NCI-H510A treated with DMSO at 0.1 percent for 48 hours (cell line): Measurements from ENCODE around the gene MSANTD1.
A peak's percentile ranks its signal among the peaks of the same experiment; 100 is the strongest.
"Not testable (repeated sequence)": the region's sequence is repeated elsewhere in the genome, so short reads cannot be mapped to it uniquely, and the experiment has no call there.

ENCODE experiments used
- DNase-seq: peaks from one replicate; lab custom pipeline; 2025; lab: John Stamatoyannopoulos, UW

MSANTD1 gene

DNA sequence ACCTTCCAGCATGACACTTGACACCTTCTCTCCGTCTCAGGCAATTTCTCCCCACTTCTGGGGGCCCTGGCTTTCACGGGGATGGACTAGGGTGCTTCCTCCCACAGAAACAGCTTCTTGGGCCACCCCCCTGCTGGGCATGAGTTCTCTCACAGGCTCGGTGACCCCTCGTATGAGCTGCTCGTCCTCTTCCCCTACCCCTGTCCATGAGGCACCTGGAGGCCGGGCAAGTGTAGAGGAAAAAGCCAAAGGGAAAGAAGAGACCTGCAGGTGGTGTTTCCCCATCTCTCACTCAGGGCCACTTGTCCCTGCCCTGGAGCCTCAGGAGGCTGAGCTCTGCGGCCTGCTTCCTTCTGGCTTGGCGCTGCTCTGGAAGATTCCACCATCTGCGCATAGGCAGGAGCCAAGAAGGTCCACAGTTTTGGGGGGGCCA, 41.9 kb downstream of the MSANTD1 start:
- no peak for DNase-seq

DNA sequence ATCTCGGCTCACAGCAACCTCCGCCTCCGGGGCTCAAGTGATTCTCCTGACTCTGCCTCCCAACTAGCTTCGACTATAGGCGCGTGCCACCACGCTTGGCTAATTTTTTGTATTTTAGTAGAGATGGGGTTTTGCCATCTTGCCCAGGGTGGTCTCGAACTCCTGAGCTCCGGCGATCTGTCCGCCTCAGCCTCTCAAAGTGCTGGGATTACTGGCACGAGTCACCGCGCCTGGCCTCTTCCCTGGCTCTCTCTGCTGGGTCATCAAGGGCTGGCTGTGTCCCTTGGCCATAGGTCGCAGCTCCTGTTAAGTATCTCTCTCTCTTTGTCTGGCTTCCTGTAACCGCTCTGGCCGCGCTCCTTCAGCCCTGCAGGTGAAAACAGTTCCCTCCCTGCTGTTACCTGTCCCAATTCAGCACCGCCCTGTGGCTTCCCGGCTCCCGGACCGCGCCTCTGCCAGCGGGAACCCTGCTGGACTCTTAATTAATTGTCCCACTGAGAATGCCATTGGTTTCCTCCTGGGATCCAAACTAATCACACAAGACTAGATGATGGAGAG, 42.5 kb downstream of the MSANTD1 start:
- no peak for DNase-seq

DNA sequence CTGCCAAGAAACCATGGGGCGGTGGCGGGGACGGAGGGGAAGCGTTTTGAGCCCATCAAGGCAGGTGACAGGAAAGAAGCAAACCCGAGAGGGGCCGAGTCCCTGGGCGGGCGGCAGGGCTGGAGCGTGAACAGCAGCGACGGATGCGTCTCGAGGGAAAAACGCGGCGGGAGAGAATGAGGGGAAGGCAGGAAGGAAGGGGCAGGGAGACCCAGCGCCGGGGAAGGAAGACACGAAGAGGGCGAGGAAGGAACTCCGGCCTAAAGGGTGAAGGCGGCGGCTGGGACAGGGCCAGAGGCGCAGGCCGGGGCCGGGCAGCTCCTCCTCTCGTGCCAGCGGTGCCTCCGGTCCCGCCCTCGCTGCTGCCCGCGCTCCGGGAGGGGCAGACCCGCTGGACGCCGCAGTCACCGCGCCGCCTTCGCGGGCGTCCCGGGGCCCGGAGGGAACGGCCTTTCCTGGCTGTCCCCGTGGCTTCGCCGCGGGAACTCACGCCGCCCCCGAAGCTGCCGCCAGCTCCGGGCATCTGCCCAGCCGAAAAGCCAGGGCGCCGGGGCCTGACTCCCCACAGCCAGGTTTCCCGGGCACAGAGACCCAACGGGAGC, 43.1 kb downstream of the MSANTD1 start:
- DNase-seq = no peak

DNA sequence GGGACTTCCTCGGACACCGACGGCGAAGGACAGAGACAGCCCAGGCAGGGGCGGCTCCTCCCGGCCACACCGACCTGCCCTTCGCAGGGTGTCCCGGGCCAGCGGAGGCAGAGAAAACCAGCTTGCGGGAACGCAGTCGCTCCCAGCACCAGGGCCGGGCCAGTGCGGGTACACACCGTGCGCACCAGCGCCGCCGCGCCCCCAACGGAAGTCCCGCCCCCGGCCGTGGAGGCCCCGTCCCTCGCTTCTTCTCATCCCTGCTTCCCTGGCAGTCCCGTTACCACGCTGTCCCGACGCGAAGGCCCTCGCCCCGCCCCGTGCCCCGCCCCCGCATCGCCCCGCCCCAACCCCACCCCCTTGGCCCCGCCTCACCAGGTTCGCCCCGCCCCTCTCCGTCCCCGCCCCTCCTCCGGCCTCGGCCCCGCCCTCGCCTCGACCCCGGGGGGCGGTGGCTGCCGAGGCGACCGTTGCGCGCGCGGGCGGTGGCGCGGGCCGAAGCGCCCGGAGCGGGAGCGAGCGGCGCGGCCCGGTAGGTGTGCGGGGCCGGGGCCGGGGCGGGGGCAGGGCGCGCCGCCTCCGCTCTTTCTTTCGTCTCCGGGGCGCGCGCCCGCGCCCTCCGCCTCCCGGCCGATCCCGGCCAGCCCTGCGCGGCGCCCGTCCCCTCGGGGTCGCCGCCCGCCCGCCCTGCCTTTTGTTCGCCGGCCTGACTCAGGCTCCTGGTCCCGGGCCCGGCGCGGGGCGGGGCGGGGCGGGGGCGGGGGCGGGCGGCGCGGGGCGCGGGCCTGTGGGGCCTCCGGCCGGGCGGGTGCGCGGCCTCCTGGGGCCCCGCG, 43.8 kb downstream of the MSANTD1 start, which contains the start of gene RGS12:
Gene RGS12, plus strand, starts transcription at position 451 of the 830 bp plus-strand sequence. CDS start 23,150 bp downstream, outside the sequence.
- peak; percentile 57 for DNase-seq

DNA sequence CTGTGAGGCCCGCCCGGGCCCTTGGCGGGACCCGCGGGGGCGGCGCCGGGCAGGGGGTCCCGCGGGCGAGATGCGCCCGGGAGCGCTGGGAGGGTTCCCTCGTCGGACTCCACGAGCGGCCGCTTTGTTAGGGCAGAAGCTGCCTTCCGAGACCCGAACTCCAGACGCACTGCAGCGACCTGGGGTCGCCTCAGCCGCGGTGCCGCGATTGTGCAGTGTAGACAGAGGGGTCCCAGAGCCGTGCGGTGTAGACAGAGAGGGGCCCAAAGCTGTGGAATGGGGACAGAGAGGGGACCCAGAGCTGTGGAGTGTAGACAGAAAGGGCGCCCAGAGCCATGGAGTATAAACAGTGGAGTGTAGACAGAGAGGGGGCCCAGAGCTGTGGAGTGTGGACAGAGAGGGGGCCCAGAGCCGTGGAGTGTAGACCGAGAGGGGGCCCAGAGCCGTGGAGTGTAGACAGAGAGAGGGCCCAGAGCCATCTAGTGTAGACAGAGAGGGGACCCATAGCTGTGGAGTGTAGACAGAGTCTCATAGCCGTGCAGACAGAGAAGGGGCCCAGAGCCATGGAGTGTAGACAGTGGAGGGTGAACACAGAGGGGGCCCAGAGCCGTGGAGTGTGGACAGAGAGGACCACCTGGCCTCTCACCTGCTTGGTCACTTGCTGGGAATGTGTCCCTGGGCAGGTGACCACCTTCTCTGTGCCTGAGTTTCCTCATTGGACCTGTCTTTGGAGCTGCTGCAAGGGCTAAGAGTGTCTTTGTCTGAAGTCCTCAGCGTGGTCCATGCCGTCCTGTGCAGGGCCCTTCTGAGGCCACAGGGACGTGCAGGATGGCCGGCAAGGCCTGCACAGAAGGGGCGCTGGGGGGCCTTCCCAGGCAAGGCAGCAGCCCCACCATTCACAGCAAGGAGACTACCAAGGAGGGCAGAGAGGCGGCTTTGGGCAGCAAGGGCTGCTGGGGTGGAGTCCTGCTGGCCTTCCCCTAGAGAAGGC, 44.7 kb downstream of the MSANTD1 start:
- DNase-seq = no peak

DNA sequence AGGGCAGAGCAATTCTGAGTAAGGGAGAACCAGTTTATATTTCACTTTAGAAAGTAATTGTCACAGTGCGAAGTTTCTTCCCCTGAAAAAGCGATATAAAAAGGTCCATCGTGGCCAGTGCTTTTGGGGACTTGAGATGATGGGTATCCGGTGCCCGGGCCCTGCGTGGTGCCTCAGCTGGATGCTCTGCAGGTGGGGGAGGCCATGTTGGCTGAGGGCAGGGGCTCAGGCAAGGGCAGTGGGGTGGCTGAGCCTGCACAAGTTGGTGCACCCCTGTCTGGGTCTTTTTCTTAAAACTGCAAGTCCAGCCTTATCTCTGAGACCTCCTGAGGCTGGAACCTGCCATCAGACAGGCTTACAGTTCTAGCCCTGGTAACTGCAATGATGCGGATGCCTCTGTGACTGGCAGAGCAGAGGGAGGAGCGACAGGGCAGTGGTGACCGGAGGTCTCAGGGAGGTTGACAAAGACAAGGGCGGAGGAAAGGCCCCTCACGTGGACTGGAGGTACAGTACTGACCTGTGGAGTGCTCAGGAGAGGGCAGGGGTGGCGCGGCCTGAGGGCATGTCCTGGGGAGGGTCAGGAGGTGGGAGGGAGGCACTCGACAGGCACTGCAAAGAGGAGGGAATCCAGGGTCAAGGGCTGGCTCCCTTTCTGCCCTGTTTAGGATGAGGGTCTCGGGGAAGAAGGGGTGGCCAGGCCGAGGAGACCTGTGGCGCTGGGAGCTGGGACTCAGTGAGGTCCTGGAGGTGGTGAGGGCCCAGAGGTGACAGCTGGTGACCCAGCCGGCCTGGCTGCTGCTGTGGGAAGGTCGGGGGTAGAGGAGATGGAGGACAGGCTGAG, 45.7 kb downstream of the MSANTD1 start:
- DNase-seq = no peak

DNA sequence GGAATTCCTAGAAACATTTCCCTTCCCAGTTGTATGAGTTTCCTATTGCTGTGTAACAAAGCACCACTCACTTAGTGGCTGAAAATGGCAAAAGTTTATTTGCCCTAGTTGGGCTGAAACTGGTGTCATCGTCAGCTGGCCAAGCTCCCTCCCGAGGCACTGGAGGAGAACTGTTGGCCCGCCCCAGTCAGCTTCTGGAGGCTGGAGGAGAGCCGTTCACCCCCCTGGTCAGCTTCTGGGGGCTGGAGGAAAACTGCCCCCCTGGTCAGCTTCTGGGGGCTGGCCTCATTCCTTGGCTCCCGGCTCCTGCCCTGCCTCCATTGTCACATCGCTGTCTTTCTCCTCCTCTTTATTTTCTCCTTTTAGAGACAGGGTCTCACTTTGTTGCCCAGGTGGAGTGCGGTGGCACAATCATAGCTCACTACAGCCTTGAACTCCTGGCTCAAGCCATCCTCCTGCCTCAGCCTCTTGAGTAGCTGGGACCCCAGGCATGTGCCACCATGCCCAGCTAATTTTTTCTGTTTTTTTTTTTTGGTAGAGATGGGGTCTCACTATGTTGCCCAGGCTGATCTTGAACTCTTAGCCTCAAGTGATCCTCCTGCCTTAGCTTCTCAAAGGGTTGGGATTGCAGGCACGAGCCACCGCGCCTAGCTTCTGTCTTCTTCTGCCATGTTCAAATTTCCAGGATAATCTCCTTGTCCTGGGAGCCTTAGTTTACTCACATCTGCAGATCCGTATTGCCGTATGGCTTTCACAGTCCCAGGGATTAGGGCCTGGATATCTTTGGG, 47.1 kb downstream of the MSANTD1 start:
- DNase-seq = no peak

DNA sequence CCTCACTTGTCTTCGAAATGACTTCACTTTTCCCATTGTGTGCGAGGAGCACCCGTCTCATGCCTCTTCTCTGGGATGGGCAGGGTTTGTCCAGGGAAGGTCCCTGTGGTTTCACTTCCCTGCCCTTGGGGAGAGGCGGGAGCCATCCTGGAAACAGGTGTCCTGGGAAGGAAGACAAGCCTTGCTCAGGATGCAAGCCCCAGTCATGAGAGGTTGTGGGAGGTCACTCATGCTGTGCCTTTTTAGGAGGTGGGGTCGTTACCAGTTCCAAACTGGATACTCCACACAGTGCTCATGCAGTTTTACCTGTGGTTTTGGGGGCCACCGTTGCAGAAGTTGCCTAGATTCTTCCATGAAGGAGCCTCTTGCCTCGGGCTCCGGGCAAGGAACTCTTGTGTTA, 47.7 kb downstream of the MSANTD1 start:
- no peak for DNase-seq

DNA sequence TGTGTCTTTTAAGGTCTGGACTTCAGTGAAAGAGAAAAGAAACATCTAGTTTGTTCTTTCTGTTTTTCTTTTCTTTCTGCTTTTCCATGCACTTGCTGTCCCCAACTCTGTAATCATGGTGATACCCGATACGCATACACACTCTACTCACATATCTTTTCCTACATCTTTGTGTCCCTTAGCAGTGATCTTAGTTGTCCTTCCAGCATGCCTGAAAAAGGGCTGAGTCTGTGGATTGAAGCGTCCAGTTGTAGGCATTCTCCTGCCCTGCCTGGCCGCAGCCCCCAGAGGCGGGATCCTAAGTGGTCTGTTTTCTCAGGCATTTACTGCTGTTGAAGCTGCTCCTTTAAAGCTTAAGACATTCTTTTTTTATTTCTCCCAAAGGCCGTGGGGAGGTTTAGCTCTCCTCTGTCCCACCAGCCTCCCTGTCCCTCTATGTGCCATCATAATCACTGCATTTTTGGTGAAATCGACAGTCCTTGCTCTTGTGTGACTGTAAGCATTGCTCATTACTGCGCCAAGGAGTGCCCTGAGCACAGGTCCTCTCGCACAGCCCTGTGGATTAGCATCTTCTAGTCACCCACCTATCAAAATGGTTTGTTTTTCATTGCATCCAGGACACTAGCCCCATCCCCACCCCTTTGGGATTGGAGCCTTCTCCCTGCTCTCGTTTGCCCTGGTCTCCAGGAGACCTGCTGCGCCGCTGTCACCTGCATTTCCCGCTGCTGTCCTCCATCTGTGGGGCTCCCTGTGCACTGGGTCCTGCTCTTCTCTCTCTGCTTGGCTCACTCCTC, 48.3 kb downstream of the MSANTD1 start:
- DNase-seq = no peak

DNA sequence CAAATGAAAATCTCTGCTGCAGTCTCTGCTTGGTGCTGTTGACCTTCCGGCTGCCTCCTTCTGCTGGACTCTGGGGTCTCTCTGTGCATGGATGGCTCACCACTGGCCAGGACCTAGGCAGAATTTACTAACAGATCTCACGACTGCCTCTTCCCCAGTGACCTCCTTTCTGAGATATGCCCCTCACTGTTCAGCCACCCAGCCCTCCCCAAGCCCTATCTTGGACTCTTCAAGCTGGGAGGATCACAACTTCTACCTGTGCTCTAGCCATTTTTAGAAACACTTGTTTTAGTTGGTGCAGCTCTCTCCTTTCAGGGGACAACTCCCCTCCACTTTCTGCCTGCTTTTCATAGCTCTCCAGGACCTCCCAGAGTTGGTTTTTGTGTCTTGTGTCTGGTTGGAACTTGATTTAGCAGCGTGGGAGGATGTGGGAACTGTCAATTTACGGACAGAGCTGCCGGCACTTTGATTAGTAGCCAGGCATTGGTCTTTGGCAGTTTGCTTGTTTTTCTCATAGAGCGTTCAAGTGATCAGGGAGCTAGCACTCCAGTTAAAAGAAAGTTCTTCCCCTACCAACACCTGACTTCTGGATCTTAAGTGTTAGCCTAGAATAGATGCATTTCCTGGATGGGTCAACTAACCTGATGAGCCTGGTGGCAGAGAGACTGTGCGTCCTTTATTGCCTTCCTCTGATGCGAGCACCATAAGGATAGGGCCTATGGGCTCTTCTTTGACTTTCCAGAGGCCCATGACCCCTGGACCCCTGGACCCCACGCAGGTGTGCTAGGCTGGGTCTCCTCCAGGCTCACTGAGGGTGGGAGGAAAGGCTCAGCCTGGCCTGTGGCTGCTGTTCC, 50.4 kb downstream of the MSANTD1 start:
- DNase-seq = no peak

DNA sequence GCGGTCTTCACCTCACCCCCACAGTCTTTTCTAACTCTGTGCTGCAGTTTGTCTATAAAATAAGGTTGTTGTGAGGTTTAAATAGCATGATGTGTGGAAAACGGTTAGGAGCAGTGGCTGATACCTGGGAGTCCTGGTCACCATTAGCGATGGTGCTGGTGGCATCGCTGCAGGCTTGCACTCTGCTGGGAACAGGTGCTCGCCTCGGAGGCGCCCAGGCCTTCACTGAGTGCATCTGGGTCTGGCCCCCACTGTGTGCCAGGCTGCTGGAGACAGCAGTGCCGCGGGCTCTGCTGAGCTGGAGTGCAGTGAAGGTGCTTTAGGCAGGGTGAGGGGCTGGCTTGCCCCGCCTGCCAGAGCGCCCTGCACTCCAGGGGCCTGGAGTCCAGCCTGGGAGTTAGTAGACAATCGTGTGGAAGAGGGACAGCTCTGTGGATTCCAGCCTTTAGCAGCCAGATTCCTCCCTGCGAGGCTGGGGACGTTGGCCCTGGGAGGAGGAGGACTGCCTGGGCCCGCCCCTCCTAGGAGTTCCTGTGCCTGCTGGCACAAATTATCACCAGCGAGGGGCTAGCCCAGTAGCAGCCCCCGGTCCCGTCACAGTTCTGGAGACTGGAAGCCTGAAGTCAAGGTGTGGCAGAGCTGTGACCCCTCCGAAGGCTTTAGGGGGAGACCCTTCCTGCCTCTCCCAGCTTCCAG, 51.2 kb downstream of the MSANTD1 start:
- DNase-seq = no peak

DNA sequence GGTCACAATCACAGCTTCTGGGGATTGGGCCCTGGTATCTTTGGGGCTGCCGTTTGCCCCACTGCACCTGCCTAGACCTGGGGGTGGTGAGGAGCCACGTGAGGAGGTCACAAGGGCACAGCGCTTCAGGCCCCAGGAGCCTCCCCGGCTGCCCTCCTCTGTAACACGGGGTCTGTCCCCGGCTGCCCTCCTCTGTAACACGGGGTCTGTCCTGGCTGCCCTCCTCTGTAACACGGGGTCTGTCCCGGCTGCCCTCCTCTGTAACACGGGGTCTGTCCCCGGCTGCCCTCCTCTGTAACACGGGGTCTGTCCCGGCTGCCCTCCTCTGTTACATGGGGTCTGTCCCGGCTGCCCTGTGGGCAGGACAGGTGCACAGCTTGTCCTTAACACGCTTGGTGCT, 51.9 kb downstream of the MSANTD1 start:
- DNase-seq = not testable (repeated sequence)

DNA sequence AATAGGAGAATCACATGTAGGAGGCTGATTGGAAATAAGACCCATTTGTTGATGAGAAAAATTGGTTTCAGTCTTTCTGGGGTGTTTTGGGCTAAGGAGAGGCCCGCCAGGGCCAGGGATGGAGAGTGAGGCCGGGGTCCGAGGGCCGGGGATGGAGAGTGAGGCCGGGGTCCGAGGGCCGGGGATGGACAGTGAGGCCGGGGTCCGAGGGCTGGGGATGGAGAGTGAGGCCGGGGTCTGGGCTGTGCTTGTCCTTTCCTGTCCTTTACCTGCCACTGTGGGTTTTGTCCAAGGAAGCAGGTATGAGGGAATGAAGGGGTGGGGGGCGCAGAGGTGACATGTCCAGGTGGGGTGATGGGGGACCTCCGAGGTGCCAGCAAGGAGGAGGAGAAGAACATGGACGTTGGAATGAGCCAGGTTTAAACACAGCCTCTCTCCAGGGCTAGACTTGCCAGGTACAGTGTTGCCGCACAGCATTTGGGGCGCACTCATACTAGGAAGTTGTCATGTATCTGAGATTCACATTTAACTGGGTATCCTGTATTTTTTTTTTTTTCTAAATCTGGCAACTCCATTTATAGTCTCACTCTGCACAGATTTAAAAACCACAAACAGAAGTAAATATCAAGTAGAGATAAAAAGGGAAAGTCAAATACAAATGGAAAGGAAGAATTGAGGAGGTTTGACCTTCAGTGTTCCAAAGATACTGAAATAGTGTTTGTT, 52.7 kb downstream of the MSANTD1 start:
- DNase-seq = no peak

DNA sequence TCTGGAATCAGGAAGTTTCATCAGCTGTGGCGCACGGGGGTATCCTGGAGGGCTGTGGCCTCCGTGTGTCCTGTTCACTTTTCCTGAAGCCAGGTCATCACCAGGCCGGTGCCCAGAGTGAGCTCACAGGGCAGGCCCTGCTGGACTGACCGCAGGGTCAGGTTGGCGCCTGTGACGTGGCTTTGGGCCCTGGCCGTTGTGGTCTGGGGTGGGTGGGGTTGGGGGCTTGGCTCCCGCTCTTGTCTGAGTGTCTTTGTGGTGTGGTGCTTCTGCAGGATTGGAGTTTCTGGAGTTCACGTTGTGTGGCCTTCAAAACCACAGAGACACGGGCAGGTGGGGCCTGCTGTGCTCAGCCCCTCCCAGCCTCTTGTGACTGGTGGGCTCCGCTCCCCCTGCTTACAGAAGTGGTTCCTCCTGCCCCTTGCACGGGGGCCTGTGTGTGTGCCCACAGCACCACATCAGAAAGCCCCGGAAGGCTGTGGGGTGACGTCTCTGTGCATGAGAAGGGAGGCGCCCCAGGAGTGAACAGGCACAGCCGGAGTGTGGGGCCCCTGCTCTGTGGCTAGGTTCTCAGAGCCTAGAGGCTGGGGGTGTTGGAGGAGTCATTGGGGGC, 53.3 kb downstream of the MSANTD1 start:
- no peak for DNase-seq

DNA sequence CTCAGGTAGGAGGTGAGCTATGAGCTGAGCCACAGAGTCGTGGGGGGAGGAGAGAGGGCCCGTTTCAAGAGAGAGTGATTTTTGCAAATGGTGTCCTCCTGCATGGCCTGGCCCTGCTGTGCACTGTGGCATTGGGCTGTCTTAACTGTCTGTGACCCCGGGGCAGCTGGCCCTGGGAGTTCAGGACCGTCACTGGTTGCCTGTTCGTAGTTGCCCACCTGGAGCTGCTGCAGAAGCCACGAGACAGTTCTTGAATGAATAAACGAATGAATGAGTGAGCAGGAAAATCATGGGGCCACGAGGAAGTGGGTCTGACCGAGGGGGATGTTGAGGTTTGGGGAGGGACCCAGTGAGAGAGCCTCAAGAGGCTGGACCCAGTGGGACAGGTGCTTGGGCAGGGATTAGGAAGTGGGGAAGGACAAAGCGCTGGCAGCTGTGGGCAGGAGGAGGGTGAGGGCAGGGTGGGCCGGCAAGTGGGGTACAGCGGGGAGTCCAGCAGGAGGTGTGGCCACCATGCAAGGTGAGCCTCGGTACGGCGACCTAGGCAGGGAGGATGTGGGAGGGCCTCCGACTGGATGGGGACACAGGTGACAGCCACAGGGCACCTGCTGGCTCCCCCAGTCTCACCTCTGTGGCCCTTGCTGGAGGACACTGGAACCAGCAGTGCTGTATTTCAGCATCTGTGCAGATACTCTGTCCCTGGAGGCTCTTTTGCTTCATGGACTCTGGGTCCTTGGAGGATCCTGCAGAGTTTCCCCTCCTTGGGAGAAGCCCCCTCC, 54.0 kb downstream of the MSANTD1 start:
- DNase-seq = no peak

DNA sequence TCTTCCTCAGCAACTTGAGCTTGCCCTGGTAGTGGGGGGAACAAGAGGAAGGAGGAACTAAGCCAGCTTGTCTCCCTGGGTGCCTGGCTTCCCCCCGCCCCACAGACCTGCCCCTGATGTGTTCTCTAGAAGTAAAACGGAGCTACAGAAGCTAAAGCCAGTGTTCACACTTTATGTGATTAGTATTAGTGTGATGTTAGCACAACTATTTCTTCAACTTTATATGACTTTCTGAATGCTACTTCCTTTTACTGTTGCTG, 54.5 kb downstream of the MSANTD1 start:
- no peak for DNase-seq
